Epithelial cell of proximal tubule (primary cell): ENCODE data around the gene OPN3. TPM values are rescaled to one million over a fixed set of nuclear protein-coding genes. Genes with fewer than 3 reads are reported as not detected.

Experiments
- DNase-seq: peaks from one replicate; pipeline ENCODE4 v3.0.0-alpha.2; 2011; ENCODE audit warnings: low read depth
- H3K4me3 ChIP-seq: 2 replicates; pipeline ENCODE4 v1.5.1; 2011; ENCODE audit warnings: low read depth, mild to moderate bottlenecking, low read length
- CTCF ChIP-seq: conservative IDR thresholded peaks from 2 replicates; pipeline ENCODE4 v1.5.1; 2012; ENCODE audit warnings: low read depth, mild to moderate bottlenecking, low read length
- total RNA-seq: library from RNA; depleted of rRNA; stranded (reverse); fragments of >200 nt; gene quantifications from 2 replicates; pipeline ENCODE4 v1.2.3, GENCODE V29; 2015

Gene OPN3
- total RNA-seq, 1 donor from 2014 or later, result 66.2 TPM

GRCh38 chr1:241605146-241605805, 34.9 kb downstream of the OPN3 start:
- no peak overlapping the region for H3K4me3 ChIP-seq
- peak; percentile 39 for TF ChIP-seq CTCF
- DNase-seq, result no peak

- TF ChIP-seq CTCF, result no peak
- DNase-seq, result no peak
- no peak overlapping the region for H3K4me3 ChIP-seq
These were observed 36.4 kb downstream of the OPN3 start for GRCh38 chr1:241603731-241604245.

GRCh38 chr1:241600496-241600901, 39.7 kb downstream of the OPN3 start:
- no peak for DNase-seq
- no peak for TF ChIP-seq CTCF
- no peak overlapping the region for H3K4me3 ChIP-seq

GRCh38 chr1:241598249-241598648, 41.9 kb downstream of the OPN3 start:
- no peak overlapping the region for H3K4me3 ChIP-seq
- DNase-seq, result no peak
- TF ChIP-seq CTCF, result no peak

- no peak overlapping the region for H3K4me3 ChIP-seq
- no peak for TF ChIP-seq CTCF
- DNase-seq, result no peak
These were observed 43.5 kb downstream of the OPN3 start for GRCh38 chr1:241596633-241597032.

- DNase-seq, result no peak
- no peak for TF ChIP-seq CTCF
- no peak overlapping the region for H3K4me3 ChIP-seq
These were observed 47.0 kb downstream of the OPN3 start for GRCh38 chr1:241593186-241593585.
